Measurements from ENCODE around the gene TSPAN4.
A peak's percentile ranks its signal among the peaks of the same experiment; 100 is the strongest.

The TSPAN4 gene

DNA sequence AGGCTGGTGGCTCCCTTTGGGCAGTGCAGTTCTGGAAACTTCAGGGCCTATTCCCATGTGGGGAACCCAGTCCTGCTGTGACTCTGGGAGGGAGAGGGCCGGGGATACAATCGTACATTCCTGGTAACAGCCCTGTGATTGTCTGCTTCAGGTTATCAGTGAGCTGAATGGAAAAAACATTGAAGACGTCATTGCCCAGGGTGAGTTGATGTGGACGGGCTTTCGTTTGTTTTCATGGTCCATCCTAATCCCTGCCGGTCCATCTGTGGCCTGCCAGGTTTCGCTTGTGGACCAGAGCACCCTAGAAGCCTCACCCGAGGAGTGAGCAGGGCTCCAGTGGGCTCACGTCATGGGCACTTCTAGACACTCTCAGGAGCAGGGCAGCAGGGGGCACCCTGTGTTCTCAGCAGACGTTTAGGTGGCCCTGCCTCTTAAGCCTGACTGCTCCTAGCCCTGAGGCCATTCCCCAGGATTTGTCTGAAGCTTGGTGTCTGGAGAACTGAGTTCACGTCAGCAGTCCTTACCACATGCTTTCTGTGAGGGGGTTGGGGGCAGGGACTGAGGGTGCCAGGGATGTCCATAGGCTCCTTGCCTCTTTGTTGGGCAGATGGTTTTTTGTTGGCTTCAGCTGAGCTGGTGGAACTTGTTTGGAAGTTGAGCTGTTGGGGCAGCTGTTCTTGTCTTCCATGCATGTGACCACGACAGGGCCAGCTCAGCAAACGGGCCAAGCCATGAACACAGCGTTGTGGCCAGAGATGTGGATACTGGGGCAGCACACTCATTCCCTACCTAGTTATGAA lies 31.0 kb upstream of the TSPAN4 start:
- Histone ChIP-seq H3K9me3 (no peaks in the 10 kb centered on the region), H3K36me3 (peaks cover 29% of the 10 kb centered on the region), H3K4me3 (ENCODE audit: low read depth, low read length) (peak overlapping the region; percentile 81), H3K4me1 (peaks cover 2% of the 10 kb centered on the region; the same call in 1 of the 2 replicates), H3K27me3 (no peaks in the 10 kb centered on the region)
- DNase-seq: no peak
- TF ChIP-seq, protein P1, sequence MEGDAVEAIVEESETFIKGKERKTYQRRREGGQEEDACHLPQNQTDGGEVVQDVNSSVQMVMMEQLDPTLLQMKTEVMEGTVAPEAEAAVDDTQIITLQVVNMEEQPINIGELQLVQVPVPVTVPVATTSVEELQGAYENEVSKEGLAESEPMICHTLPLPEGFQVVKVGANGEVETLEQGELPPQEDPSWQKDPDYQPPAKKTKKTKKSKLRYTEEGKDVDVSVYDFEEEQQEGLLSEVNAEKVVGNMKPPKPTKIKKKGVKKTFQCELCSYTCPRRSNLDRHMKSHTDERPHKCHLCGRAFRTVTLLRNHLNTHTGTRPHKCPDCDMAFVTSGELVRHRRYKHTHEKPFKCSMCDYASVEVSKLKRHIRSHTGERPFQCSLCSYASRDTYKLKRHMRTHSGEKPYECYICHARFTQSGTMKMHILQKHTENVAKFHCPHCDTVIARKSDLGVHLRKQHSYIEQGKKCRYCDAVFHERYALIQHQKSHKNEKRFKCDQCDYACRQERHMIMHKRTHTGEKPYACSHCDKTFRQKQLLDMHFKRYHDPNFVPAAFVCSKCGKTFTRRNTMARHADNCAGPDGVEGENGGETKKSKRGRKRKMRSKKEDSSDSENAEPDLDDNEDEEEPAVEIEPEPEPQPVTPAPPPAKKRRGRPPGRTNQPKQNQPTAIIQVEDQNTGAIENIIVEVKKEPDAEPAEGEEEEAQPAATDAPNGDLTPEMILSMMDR (IDR thresholded peaks at IDR 0.05; ENCODE audit: low read depth, low read length): no peak

DNA sequence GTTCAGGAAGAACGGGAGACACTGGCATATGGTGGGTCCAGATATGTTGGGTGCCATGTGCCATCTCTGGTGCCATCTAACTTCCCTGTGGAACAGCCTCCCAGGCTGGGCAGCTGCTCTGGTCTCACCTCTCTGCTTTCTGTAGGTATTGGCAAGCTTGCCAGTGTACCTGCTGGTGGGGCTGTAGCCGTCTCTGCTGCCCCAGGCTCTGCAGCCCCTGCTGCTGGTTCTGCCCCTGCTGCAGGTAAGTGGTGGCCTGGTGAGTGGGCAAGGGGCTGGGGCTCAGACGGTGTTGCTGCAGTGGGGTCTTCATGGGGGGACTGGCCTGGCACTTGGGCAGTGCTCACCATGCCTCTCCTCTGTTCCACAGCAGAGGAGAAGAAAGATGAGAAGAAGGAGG lies 30.3 kb upstream of the TSPAN4 start:
- Histone ChIP-seq H3K4me1 (peaks cover 2% of the 10 kb centered on the region; the same call in 1 of the 2 replicates), H3K27me3 (no peaks in the 10 kb centered on the region), H3K4me3 (ENCODE audit: low read depth, low read length) (no peak overlapping the region), H3K9me3 (no peaks in the 10 kb centered on the region), H3K36me3 (peaks cover 29% of the 10 kb centered on the region)
- no peak for DNase-seq
- TF ChIP-seq, protein P1 (IDR thresholded peaks at IDR 0.05; ENCODE audit: low read depth, low read length): no peak

DNA sequence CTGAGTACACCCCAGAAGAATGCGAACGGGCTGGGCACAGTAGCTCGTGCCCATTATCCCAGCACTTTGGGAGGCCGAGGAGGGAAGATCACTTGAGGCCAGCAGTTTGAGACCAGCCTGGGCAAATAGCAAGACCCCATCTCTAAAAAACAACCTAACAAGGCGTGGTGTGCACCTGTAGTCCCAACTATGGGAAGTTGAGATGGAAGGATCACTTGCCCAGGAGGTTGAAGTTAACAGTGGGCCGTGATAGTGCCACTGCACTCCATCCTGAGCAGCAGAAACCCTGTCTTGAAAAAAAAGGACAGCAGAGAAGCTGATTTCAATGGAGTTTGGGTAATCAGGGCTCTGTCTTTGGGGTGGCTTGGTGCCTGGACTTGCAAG lies 29.6 kb upstream of the TSPAN4 start:
- Histone ChIP-seq H3K4me3 (ENCODE audit: low read depth, low read length) (no peak overlapping the region), H3K9me3 (no peaks in the 10 kb centered on the region), H3K4me1 (peaks cover 2% of the 10 kb centered on the region; the same call in 1 of the 2 replicates), H3K36me3 (peaks cover 29% of the 10 kb centered on the region), H3K27me3 (no peaks in the 10 kb centered on the region)
- TF ChIP-seq, protein P1 (IDR thresholded peaks at IDR 0.05; ENCODE audit: low read depth, low read length): no peak
- no peak for DNase-seq

DNA sequence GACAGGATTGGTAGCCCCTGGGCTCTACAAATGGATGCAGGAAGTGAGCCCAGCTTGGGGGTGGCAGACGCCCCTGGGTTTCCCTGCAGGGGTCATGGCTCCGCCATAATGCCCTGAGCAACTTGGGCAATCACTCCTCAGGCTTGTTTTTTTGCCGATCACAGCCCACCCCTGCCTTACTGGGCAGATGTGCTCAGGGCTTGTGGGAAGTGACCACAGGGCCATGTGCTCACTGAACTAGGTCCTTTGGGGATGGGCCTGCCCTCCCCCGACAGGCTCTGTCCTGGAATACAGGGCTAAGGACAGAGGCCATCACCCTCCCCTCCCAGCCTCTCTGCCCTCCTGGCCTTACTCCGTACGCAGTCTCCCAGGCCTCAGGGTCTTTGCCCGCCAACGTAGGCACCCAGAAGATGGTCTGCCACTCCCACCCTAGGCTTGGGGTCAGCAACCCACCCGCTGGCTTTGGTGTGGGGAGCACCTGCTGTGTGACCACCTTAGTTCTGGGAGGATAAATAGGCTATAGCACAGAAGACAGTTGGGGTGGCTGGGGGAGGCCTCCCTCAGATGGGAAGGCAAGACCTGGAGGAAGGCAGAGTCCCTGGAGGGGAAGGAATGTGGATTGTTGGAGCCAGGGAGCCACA lies 29.1 kb upstream of the TSPAN4 start:
- Histone ChIP-seq H3K4me1 (peaks cover 2% of the 10 kb centered on the region; the same call in 1 of the 2 replicates), H3K4me3 (ENCODE audit: low read depth, low read length) (no peak overlapping the region), H3K36me3 (peaks cover 29% of the 10 kb centered on the region), H3K27me3 (no peaks in the 10 kb centered on the region), H3K9me3 (no peaks in the 10 kb centered on the region)
- no peak for DNase-seq
- TF ChIP-seq, protein P1 (IDR thresholded peaks at IDR 0.05; ENCODE audit: low read depth, low read length): no peak

DNA sequence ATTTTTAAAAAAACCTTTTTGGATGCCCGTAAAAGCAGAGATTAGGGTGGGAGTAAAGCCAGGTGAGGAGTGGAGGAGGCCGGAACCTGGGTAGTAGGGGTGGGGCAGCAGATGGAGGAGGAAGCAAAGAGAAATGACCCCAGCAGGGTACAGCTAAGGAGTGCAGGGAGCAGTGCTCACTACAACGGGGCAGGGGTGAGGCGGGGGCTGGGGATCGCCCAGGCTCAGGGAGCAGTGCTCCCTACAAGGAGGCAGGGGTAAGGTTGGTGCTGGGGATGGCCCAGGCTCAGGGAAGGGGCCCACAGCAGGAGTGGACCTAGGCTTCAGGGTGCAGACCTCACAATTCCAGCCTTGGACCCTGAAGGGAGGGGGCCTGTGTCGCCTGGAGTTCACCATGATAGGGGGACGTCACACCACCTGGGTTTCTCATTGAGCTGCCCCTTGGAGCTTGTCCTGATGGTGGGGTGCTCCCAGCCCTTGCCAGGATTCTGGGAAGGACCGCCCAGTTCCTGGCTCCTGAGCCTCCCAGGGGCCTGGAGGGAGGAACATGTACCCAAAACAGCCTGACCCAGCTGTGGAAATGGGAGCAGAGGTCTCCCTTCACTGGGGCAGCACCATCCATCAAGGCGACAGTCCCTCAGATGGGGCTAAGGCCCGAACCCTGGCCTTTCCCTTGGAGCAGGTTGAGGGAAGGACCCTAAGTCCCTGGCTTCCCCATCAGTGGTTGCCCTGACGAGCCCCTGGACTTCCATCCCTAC lies 26.8 kb upstream of the TSPAN4 start:
- H3K27me3 ChIP-seq: no peaks in the 10 kb centered on the region
- peaks cover 2% of the 10 kb centered on the region; the same call in 1 of the 2 replicates for H3K4me1 ChIP-seq
- peaks cover 29% of the 10 kb centered on the region for H3K36me3 ChIP-seq
- no peak overlapping the region for H3K4me3 ChIP-seq (ENCODE audit: low read depth, low read length)
- TF ChIP-seq, protein P1 (IDR thresholded peaks at IDR 0.05; ENCODE audit: low read depth, low read length): no peak
- no peak for DNase-seq
- no peaks in the 10 kb centered on the region for H3K9me3 ChIP-seq

Data from BE2C (cell line).